Nephron progenitor cell (in vitro differentiated cells): ENCODE measurements around the gene IRF7.

ENCODE experiments used
- DNase-seq: peaks from one replicate; pipeline ENCODE4 v3.0.0; 2021
- H3K27ac Mint-ChIP-seq: 2 replicates; pipeline ENCODE4 v1.8.0; 2021; ENCODE audit warnings: mild to moderate bottlenecking, moderate library complexity, mixed read lengths
- H3K27me3 Mint-ChIP-seq: 2 replicates; pipeline ENCODE4 v1.8.0; 2021; ENCODE audit warnings: mild to moderate bottlenecking, low read depth, mixed read lengths; ENCODE audit not compliant: poor library complexity
- H3K36me3 Mint-ChIP-seq: 2 replicates; pipeline ENCODE4 v1.8.0; 2021; ENCODE audit warnings: low read depth, mixed read lengths
- H3K4me1 Mint-ChIP-seq: 2 replicates; pipeline ENCODE4 v1.8.0; 2021; ENCODE audit warnings: mixed read lengths
- H3K4me3 Mint-ChIP-seq: 2 replicates; pipeline ENCODE4 v1.8.0; 2021; ENCODE audit warnings: mild to moderate bottlenecking, moderate library complexity, mixed read lengths
- H3K9me3 Mint-ChIP-seq: 2 replicates; pipeline ENCODE4 v1.8.0; 2021; ENCODE audit warnings: mild to moderate bottlenecking, moderate library complexity, mixed read lengths
- CTCF ChIP-seq: fragments of 200-600 bp; sonication (generic); IDR thresholded peaks from 2 replicates; pipeline ENCODE4 v1.5.0; 2021; ENCODE audit warnings: antibody characterized with exemption

Gene IRF7

GRCh38 chr11:586376-587316 lies 29.1 kb downstream of the IRF7 start:
- Mint-ChIP-seq H3K27ac (peak overlapping the region; percentile 83), H3K4me3 (no peak overlapping the region), H3K9me3 (no peaks in the 10 kb centered on the region), H3K36me3 (peaks cover 49% of the 10 kb centered on the region), H3K27me3 (no peaks in the 10 kb centered on the region), H3K4me1 (no peaks in the 10 kb centered on the region)
- TF ChIP-seq CTCF, result no peak
- DNase-seq, result no peak

- H3K9me3 Mint-ChIP-seq, result no peaks in the 10 kb centered on the region
- DNase-seq, result no peak
- H3K27ac Mint-ChIP-seq, result peak overlapping the region; percentile 32
- TF ChIP-seq CTCF, result no peak
- H3K4me3 Mint-ChIP-seq, result no peak overlapping the region
- no peaks in the 10 kb centered on the region for H3K27me3 Mint-ChIP-seq
- H3K36me3 Mint-ChIP-seq, result peaks cover 33% of the 10 kb centered on the region
- peaks cover 14% of the 10 kb centered on the region for H3K4me1 Mint-ChIP-seq
Measured at GRCh38 chr11:584287-584686, 31.5 kb downstream of the IRF7 start.

- peaks cover 36% of the 10 kb centered on the region for H3K4me1 Mint-ChIP-seq
- DNase-seq, result no peak
- peaks cover 17% of the 10 kb centered on the region for H3K36me3 Mint-ChIP-seq
- H3K4me3 Mint-ChIP-seq, result no peak overlapping the region
- H3K27me3 Mint-ChIP-seq, result no peaks in the 10 kb centered on the region
- H3K9me3 Mint-ChIP-seq, result no peaks in the 10 kb centered on the region
- TF ChIP-seq CTCF, result no peak
- no peak overlapping the region for H3K27ac Mint-ChIP-seq
Measured at GRCh38 chr11:581752-582151, 34.0 kb downstream of the IRF7 start.

- Mint-ChIP-seq H3K27me3 (no peaks in the 10 kb centered on the region), H3K27ac (peak overlapping the region; percentile 97), H3K9me3 (no peaks in the 10 kb centered on the region), H3K36me3 (peaks cover 14% of the 10 kb centered on the region), H3K4me3 (peak overlapping the region; percentile 28), H3K4me1 (peaks cover 36% of the 10 kb centered on the region)
- no peak for DNase-seq
- no peak for TF ChIP-seq CTCF
Measured at GRCh38 chr11:581342-581741, 34.4 kb downstream of the IRF7 start.

- Mint-ChIP-seq H3K9me3 (no peaks in the 10 kb centered on the region), H3K4me3 (peak overlapping the region; percentile 53), H3K27me3 (peaks cover 2% of the 10 kb centered on the region), H3K36me3 (peaks cover 11% of the 10 kb centered on the region), H3K27ac (peak overlapping the region; percentile 87), H3K4me1 (peaks cover 39% of the 10 kb centered on the region)
- TF ChIP-seq CTCF, result no peak
- no peak for DNase-seq
Measured at GRCh38 chr11:579830-580601, 35.7 kb downstream of the IRF7 start.
